Endometrial microvascular endothelial cells (primary cell): ENCODE measurements around the gene GPC6. TPM values are rescaled to one million over a fixed set of nuclear protein-coding genes. Genes with fewer than 3 reads are reported as not detected.
"Not testable (repeated sequence)": the region's sequence is repeated elsewhere in the genome, so short reads cannot be mapped to it uniquely, and the experiment has no call there.

Experiments
- in situ Hi-C: cut with HindIII; loops from 2 replicates; pipeline ENCODE4 v1.10.0; 2017; ENCODE audit warnings: low sequenced_read_pairs, low pct_unique_long_range_greater_than_20kb; ENCODE audit errors: inconsistent ontology term
- total RNA-seq: library from RNA; depleted of rRNA; stranded (reverse); fragments of >200 nt; gene quantifications from one replicate; pipeline ENCODE4 v1.2.3, GENCODE V29; 2015; ENCODE audit errors: inconsistent ontology term

GPC6 gene
- total RNA-seq, 1 donor from 2014 or later, result 0.46 TPM

- in situ Hi-C loops, result no loop called here
These were observed 229.3 kb downstream of the GPC6 start for GRCh38 chr13:93455861-93456260.

GRCh38 chr13:93460005-93460404, 233.4 kb downstream of the GPC6 start:
- in situ Hi-C loops, result no loop called here

- in situ Hi-C loops, result no loop called here
These were observed 235.5 kb downstream of the GPC6 start for GRCh38 chr13:93462151-93462550.

GRCh38 chr13:93466502-93467036, 240.0 kb downstream of the GPC6 start:
- in situ Hi-C loops, result no loop called here

- in situ Hi-C loops, result no loop called here
These were observed 240.6 kb downstream of the GPC6 start for GRCh38 chr13:93467175-93467574.

- in situ Hi-C loops, result no loop called here
These were observed 241.8 kb downstream of the GPC6 start for GRCh38 chr13:93468433-93468832.

- in situ Hi-C loops, result no loop called here
These were observed 245.7 kb downstream of the GPC6 start for GRCh38 chr13:93472296-93472695.

- in situ Hi-C loops, result no loop called here
These were observed 246.2 kb downstream of the GPC6 start for GRCh38 chr13:93472814-93473296.

- in situ Hi-C loops, result no loop called here
These were observed 247.0 kb downstream of the GPC6 start for GRCh38 chr13:93473441-93474270.

- in situ Hi-C loops, result no loop called here
These were observed 249.6 kb downstream of the GPC6 start for GRCh38 chr13:93476175-93476574.

- in situ Hi-C loops, result no loop called here
These were observed 250.6 kb downstream of the GPC6 start for GRCh38 chr13:93477238-93477637.

GRCh38 chr13:93480553-93481106, 254.0 kb downstream of the GPC6 start:
- in situ Hi-C loops, result no loop called here

- in situ Hi-C loops, result not testable (repeated sequence)
These were observed 269.5 kb downstream of the GPC6 start for GRCh38 chr13:93496117-93496516.

GRCh38 chr13:93496985-93497673, 270.5 kb downstream of the GPC6 start:
- in situ Hi-C loops, result no loop called here

GRCh38 chr13:93499991-93500390, 273.4 kb downstream of the GPC6 start:
- in situ Hi-C loops, result no loop called here

GRCh38 chr13:93502071-93502470, 275.5 kb downstream of the GPC6 start:
- in situ Hi-C loops, result no loop called here

- in situ Hi-C loops, result no loop called here
These were observed 276.5 kb downstream of the GPC6 start for GRCh38 chr13:93502987-93503615.

GRCh38 chr13:93505104-93505952, 278.7 kb downstream of the GPC6 start:
- in situ Hi-C loops, result no loop called here
